H9 (cell line): Measurements from ENCODE around the gene VPS13A. TPM values are rescaled to one million over a fixed set of nuclear protein-coding genes. Genes with fewer than 3 reads are reported as not detected.

Experiments
- DNase-seq: peaks from one replicate; pipeline ENCODE4 v3.0.0-alpha.2; 2017
- H2AFZ ChIP-seq: one replicate; pipeline ENCODE4 v1.6.1; 2013; ENCODE audit warnings: mild to moderate bottlenecking, low read length, control low read depth, moderate library complexity
- H2AK5ac ChIP-seq: 2 replicates; pipeline ENCODE4 v1.6.1; 2013; ENCODE audit warnings: low read length, control low read depth, mixed read lengths; ENCODE audit not compliant: insufficient read length
- H2BK120ac ChIP-seq: one replicate; pipeline ENCODE4 v1.6.1; 2013; ENCODE audit warnings: low read depth, mild to moderate bottlenecking, low read length, control low read depth, inconsistent platforms; ENCODE audit not compliant: poor library complexity, severe bottlenecking
- H2BK12ac ChIP-seq: 2 replicates; pipeline ENCODE4 v1.6.1; 2013; ENCODE audit warnings: low read length, control low read depth, mixed read lengths, low read depth; ENCODE audit not compliant: insufficient read length
- H2BK15ac ChIP-seq: 2 replicates; pipeline ENCODE4 v1.6.1; 2013; ENCODE audit warnings: low read depth, low read length, control low read depth
- H2BK20ac ChIP-seq: one replicate; pipeline ENCODE4 v1.6.1; 2013; ENCODE audit warnings: low read depth, mild to moderate bottlenecking, low read length, control low read depth, inconsistent platforms; ENCODE audit not compliant: poor library complexity, severe bottlenecking
- H2BK5ac ChIP-seq: 2 replicates; pipeline ENCODE4 v1.6.1; 2013; ENCODE audit warnings: low read length, control low read depth, mixed read lengths; ENCODE audit not compliant: insufficient read length
- H3K14ac ChIP-seq: 2 replicates; pipeline ENCODE4 v1.6.1; 2013; ENCODE audit warnings: low read length, control low read depth; ENCODE audit not compliant: insufficient read depth
- H3K18ac ChIP-seq: 2 replicates; pipeline ENCODE4 v1.6.1; 2013; ENCODE audit warnings: low read depth, mild to moderate bottlenecking, mixed read lengths, low read length, control low read depth; ENCODE audit not compliant: insufficient read length
- H3K23ac ChIP-seq: 2 replicates; pipeline ENCODE4 v1.6.1; 2013; ENCODE audit warnings: low read length, control low read depth, mixed read lengths, low read depth; ENCODE audit not compliant: insufficient read length
- H3K23me2 ChIP-seq: 2 replicates; pipeline ENCODE4 v1.6.1; 2013; ENCODE audit warnings: low read depth, mild to moderate bottlenecking, mixed read lengths, low read length, control low read depth; ENCODE audit not compliant: insufficient read length, poor library complexity, severe bottlenecking
- H3K27ac ChIP-seq: 2 replicates; pipeline ENCODE4 v1.5.1; 2013; ENCODE audit warnings: low read length, control low read depth, mixed read lengths, low read depth; ENCODE audit not compliant: insufficient read length
- H3K27me3 ChIP-seq: 2 replicates; pipeline ENCODE4 v1.6.1; 2013; ENCODE audit warnings: low read length, control low read depth, inconsistent platforms; ENCODE audit not compliant: insufficient read depth
- H3K4ac ChIP-seq: 2 replicates; pipeline ENCODE4 v1.6.1; 2013; ENCODE audit warnings: low read depth, mild to moderate bottlenecking, control low read depth, inconsistent platforms, low read length, moderate library complexity
- H3K4me1 ChIP-seq: 2 replicates; pipeline ENCODE4 v1.6.1; 2013; ENCODE audit warnings: low read length, control low read depth, inconsistent platforms; ENCODE audit not compliant: insufficient read depth
- H3K4me2 ChIP-seq: 2 replicates; pipeline ENCODE4 v1.6.1; 2013; ENCODE audit warnings: low read length, control low read depth, mixed read lengths; ENCODE audit not compliant: insufficient read length, insufficient read depth
- H3K56ac ChIP-seq: 2 replicates; pipeline ENCODE4 v1.6.1; 2013; ENCODE audit warnings: low read depth, mild to moderate bottlenecking, mixed read lengths, low read length, control low read depth; ENCODE audit not compliant: insufficient read length
- H3K79me1 ChIP-seq: 2 replicates; pipeline ENCODE4 v1.6.1; 2013; ENCODE audit warnings: low read depth, mild to moderate bottlenecking, moderate library complexity, low read length, control low read depth, inconsistent platforms; ENCODE audit not compliant: insufficient read depth, poor library complexity, severe bottlenecking
- H3K79me2 ChIP-seq: 2 replicates; pipeline ENCODE4 v1.6.1; 2013; ENCODE audit warnings: low read length, control low read depth, inconsistent platforms; ENCODE audit not compliant: insufficient read depth
- H3K9ac ChIP-seq: 2 replicates; pipeline ENCODE4 v1.6.1; 2013; ENCODE audit warnings: low read length, control low read depth, mixed read lengths; ENCODE audit not compliant: insufficient read length; ENCODE audit errors: extremely low read depth
- H3K9me3 ChIP-seq: one replicate; pipeline ENCODE4 v1.6.1; 2013; ENCODE audit warnings: low read depth, low read length, inconsistent platforms; ENCODE audit not compliant: control insufficient read depth
- H3T11ph ChIP-seq: one replicate; pipeline ENCODE4 v1.6.1; 2013; ENCODE audit warnings: mild to moderate bottlenecking, low read length, control low read depth, inconsistent platforms
- H4K20me1 ChIP-seq: one replicate; pipeline ENCODE4 v1.6.1; 2013; ENCODE audit not compliant: control insufficient read depth, insufficient read length, insufficient read depth
- H4K5ac ChIP-seq: 2 replicates; pipeline ENCODE4 v1.6.1; 2013; ENCODE audit warnings: low read depth, mild to moderate bottlenecking, mixed read lengths, low read length, control low read depth; ENCODE audit not compliant: insufficient read length
- H4K8ac ChIP-seq: replicated peaks from 2 replicates; pipeline ENCODE4 v1.6.1; 2013; ENCODE audit warnings: low read length, control low read depth, mixed read lengths, low read depth; ENCODE audit not compliant: insufficient read length
- H4K91ac ChIP-seq: 2 replicates; pipeline ENCODE4 v1.6.1; 2013; ENCODE audit warnings: low read depth, mild to moderate bottlenecking, moderate library complexity, mixed read lengths, low read length, control low read depth; ENCODE audit not compliant: insufficient read length
- H3K27ac Mint-ChIP-seq, 3 experiments: 2 replicates in 2 of 3; 3 replicates in 1 of 3; pipeline ENCODE4 v1.8.0; 2020 to 2021; ENCODE audit warnings: mixed read lengths in 3 of 3, mild to moderate bottlenecking in 1 of 3, moderate library complexity in 1 of 3
- H3K27me3 Mint-ChIP-seq: 2 replicates; pipeline ENCODE4 v1.8.0; 2021; ENCODE audit warnings: low read depth, mild to moderate bottlenecking, moderate library complexity, mixed read lengths
- H3K36me3 Mint-ChIP-seq, 3 experiments: 2 replicates in 2 of 3; 3 replicates in 1 of 3; pipeline ENCODE4 v1.8.0; 2020 to 2021; ENCODE audit warnings: low read depth in 3 of 3, mixed read lengths in 3 of 3; ENCODE audit not compliant: insufficient read depth in 1 of 3
- H3K4me1 Mint-ChIP-seq, 2 experiments: 2 replicates each; pipeline ENCODE4 v1.8.0; 2020; ENCODE audit warnings: mixed read lengths in 2 of 2
- H3K4me3 Mint-ChIP-seq, 2 experiments: 2 replicates in 1 of 2; 3 replicates in 1 of 2; pipeline ENCODE4 v1.8.0; 2020 to 2021; ENCODE audit warnings: mild to moderate bottlenecking in 2 of 2, mixed read lengths in 2 of 2, moderate library complexity in 1 of 2
- H3K9me3 Mint-ChIP-seq, 2 experiments: 2 replicates in 1 of 2; 3 replicates in 1 of 2; pipeline ENCODE4 v1.8.0; 2020; ENCODE audit warnings: mild to moderate bottlenecking in 2 of 2, mixed read lengths in 2 of 2, moderate library complexity in 1 of 2
- WGBS: extraction: QIAGEN DNeasy Blood & Tissue Kit; methylation state at CpG from one replicate; pipeline ENCODE4 v1.1.7; 2013; ENCODE audit warnings: missing lambda C conversion rate, low lambda C conversion rate, mixed read lengths; ENCODE audit not compliant: insufficient read length; ENCODE audit errors: extremely low coverage; 5-methylcytosine and 5-hydroxymethylcytosine counted together
- total RNA-seq: library from RNA; stranded (reverse); gene quantifications from 2 replicates; pipeline ENCODE4 v1.2.1, GENCODE V29; 2021
- TF ChIP-seq, protein P1 (sequence below): fragments of 200-600 bp; sonication (generic); conservative IDR thresholded peaks from 3 replicates; pipeline ENCODE4 v1.8.0; 2021; ENCODE audit warnings: antibody characterized with exemption, mild to moderate bottlenecking

VPS13A gene
- total RNA-seq, 1 experiment from 2014 or later, result 34.0 TPM

DNA sequence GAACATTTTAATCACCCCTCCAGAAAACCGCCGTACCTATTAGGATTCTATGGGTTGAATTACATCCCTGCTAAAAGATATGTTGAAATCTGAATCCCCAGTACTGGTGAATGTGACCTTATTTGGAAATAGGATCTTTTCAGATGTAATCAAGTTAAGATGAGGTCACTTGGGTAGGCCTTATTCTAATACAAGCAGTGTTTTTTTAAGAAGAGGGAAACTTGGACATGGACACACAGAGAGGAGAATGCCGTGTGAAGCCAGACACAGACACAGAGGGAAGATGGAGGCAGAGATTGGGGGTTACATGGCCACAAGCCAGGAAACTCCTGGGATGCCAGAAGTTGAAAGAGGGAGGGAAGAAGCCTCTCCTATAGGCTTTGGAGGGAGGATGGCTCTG, 287.3 kb downstream of the VPS13A start:
- no peaks in the 10 kb centered on the region for H3K79me1 ChIP-seq
- DNase-seq, result no peak
- no peak overlapping the region for H3K4me2 ChIP-seq
- Mint-ChIP-seq H3K4me1 (peaks cover 29 to 30% of the 10 kb centered on the region in 2 experiments), H3K9me3 (peaks cover 0 to 2% of the 10 kb centered on the region in 2 experiments; a peak in 1 of 5 replicates), H3K36me3 (no peaks in the 10 kb centered on the region), H3K27me3 (no peaks in the 10 kb centered on the region; the same call in 1 of the 2 replicates), H3K27ac (no peak overlapping the region), H3K4me3 (no peak overlapping the region)
- TF ChIP-seq, protein P1, sequence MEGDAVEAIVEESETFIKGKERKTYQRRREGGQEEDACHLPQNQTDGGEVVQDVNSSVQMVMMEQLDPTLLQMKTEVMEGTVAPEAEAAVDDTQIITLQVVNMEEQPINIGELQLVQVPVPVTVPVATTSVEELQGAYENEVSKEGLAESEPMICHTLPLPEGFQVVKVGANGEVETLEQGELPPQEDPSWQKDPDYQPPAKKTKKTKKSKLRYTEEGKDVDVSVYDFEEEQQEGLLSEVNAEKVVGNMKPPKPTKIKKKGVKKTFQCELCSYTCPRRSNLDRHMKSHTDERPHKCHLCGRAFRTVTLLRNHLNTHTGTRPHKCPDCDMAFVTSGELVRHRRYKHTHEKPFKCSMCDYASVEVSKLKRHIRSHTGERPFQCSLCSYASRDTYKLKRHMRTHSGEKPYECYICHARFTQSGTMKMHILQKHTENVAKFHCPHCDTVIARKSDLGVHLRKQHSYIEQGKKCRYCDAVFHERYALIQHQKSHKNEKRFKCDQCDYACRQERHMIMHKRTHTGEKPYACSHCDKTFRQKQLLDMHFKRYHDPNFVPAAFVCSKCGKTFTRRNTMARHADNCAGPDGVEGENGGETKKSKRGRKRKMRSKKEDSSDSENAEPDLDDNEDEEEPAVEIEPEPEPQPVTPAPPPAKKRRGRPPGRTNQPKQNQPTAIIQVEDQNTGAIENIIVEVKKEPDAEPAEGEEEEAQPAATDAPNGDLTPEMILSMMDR, result no peak
- no peak overlapping the region for H2BK20ac ChIP-seq
- H3K27me3 ChIP-seq, result no peaks in the 10 kb centered on the region
- no peaks in the 10 kb centered on the region for H3K79me2 ChIP-seq
- no peak overlapping the region for H4K91ac ChIP-seq
- H2AFZ ChIP-seq, result no peak overlapping the region
- no peaks in the 10 kb centered on the region for H3K23me2 ChIP-seq
- no peak overlapping the region for H3K23ac ChIP-seq
- no peaks in the 10 kb centered on the region for H3K9me3 ChIP-seq
- H4K5ac ChIP-seq, result no peak overlapping the region
- no peak overlapping the region for H3T11ph ChIP-seq
- H3K18ac ChIP-seq, result no peak overlapping the region
- H3K14ac ChIP-seq, result no peak overlapping the region
- no peak overlapping the region for H3K4ac ChIP-seq
- no peak overlapping the region for H2AK5ac ChIP-seq
- no peak overlapping the region for H2BK5ac ChIP-seq
- no peak overlapping the region for H3K27ac ChIP-seq
- H3K4me1 ChIP-seq, result no peaks in the 10 kb centered on the region; the same call in 1 of the 2 replicates
- WGBS, result no CpG with 5 or more reads among the region's 3 CpGs
- no peak overlapping the region for H3K56ac ChIP-seq
- H4K8ac ChIP-seq, result no peak overlapping the region
- no peaks in the 10 kb centered on the region for H4K20me1 ChIP-seq
- H2BK15ac ChIP-seq, result no peak overlapping the region
- no peak overlapping the region for H2BK12ac ChIP-seq
- no peak overlapping the region for H3K9ac ChIP-seq
- H2BK120ac ChIP-seq, result no peak overlapping the region
